Measurements from ENCODE around the gene PACSIN2. TPM values are rescaled to one million over a fixed set of nuclear protein-coding genes. Genes with fewer than 3 reads are reported as not detected.

Gene PACSIN2
- total RNA-seq, 1 experiment from 2014 or later: 70.5 TPM

- TF ChIP-seq ZNF532 (CRISPR knock-in tag; IDR thresholded peaks at IDR 0.05; ENCODE audit: borderline replicate concordance) (no peak), USF2 (CRISPR knock-in tag; IDR thresholded peaks at IDR 0.05) (no peak), MXD4 (CRISPR knock-in tag; IDR thresholded peaks at IDR 0.05; ENCODE audit: borderline replicate concordance) (no peak), TEAD4 (CRISPR knock-in tag; IDR thresholded peaks at IDR 0.05) (no peak), TP53 (CRISPR knock-in tag; IDR thresholded peaks at IDR 0.05) (no peak), ZNF425 (CRISPR knock-in tag; conservative IDR thresholded peaks at IDR 0.05) (no peak), MYBL2 (CRISPR knock-in tag; IDR thresholded peaks at IDR 0.05) (no peak), ZNF263 (CRISPR knock-in tag; IDR thresholded peaks at IDR 0.05; ENCODE audit: low read depth) (no peak), HMGXB4 (CRISPR knock-in tag; IDR thresholded peaks at IDR 0.05) (no peak), NR2C2 (CRISPR knock-in tag; IDR thresholded peaks at IDR 0.05) (no peak), USF1 (CRISPR knock-in tag; IDR thresholded peaks at IDR 0.05) (no peak), EMX1 (CRISPR knock-in tag; IDR thresholded peaks at IDR 0.05) (no peak), AR (CRISPR knock-in tag; IDR thresholded peaks at IDR 0.05) (no peak), PRDM15 (CRISPR knock-in tag; IDR thresholded peaks at IDR 0.05) (no peak), SMAD4 (CRISPR knock-in tag; IDR thresholded peaks at IDR 0.05) (no peak), ZNF416 (CRISPR knock-in tag; IDR thresholded peaks at IDR 0.05) (no peak), ATF1 (CRISPR knock-in tag; IDR thresholded peaks at IDR 0.05) (no peak), HMGA2 (CRISPR knock-in tag; IDR thresholded peaks at IDR 0.05) (no peak)
- TF ChIP-seq, protein P1, sequence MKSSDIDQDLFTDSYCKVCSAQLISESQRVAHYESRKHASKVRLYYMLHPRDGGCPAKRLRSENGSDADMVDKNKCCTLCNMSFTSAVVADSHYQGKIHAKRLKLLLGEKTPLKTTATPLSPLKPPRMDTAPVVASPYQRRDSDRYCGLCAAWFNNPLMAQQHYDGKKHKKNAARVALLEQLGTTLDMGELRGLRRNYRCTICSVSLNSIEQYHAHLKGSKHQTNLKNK (CRISPR knock-in tag; IDR thresholded peaks at IDR 0.05): 0 out of 2 replicates have a peak, but pooled peaks have one; percentile 19
- TF ChIP-seq, protein P2, sequence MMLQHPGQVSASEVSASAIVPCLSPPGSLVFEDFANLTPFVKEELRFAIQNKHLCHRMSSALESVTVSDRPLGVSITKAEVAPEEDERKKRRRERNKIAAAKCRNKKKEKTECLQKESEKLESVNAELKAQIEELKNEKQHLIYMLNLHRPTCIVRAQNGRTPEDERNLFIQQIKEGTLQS (CRISPR knock-in tag; conservative IDR thresholded peaks at IDR 0.05): no peak
These were observed 49.8 kb downstream of the PACSIN2 start (continued) for GRCh38 chr22:42964994-42965699.
